SU-DHL-6 (cell line): ENCODE data around the gene PARD6G.

Source experiments
- H2AFZ ChIP-seq: fragments of 200-600 bp; sonication (generic); 2 replicates; pipeline ENCODE4 v1.6.1; 2014; ENCODE audit warnings: low read depth, mild to moderate bottlenecking, moderate library complexity, mixed read lengths, antibody characterized with exemption, low read length; ENCODE audit not compliant: severe bottlenecking
- H3F3A ChIP-seq: fragments of 200-600 bp; shearing (Covaris generic); 2 replicates; pipeline ENCODE4 v1.6.0; 2016; ENCODE audit warnings: antibody characterized with exemption, mild to moderate bottlenecking; ENCODE audit not compliant: insufficient read depth
- H3K27ac ChIP-seq: fragments of 200-600 bp; sonication (generic); 2 replicates; pipeline ENCODE4 v1.5.1; 2016; ENCODE audit warnings: low read depth, mild to moderate bottlenecking, low read length, moderate library complexity, mixed read lengths
- H3K27me3 ChIP-seq: fragments of 200-600 bp; sonication (generic), shearing (Covaris generic); 2 replicates; pipeline ENCODE4 v1.6.0; 2014; ENCODE audit warnings: mild to moderate bottlenecking, low read length
- H3K36me3 ChIP-seq: fragments of 200-600 bp; sonication (generic); 2 replicates; pipeline ENCODE4 v1.6.1; 2014; ENCODE audit warnings: mild to moderate bottlenecking, low read length, mixed read lengths
- H3K4me2 ChIP-seq: fragments of 300-600, 200-600 bp; shearing (Covaris generic), sonication (generic); 2 replicates; pipeline ENCODE4 v1.6.0; 2014; ENCODE audit warnings: low read length, low read depth, mild to moderate bottlenecking; ENCODE audit not compliant: poor library complexity, severe bottlenecking
- H3K4me3 ChIP-seq: fragments of 200-600 bp; sonication (generic); 2 replicates; pipeline ENCODE4 v1.5.1; 2014; ENCODE audit warnings: antibody characterized with exemption, low read length, mild to moderate bottlenecking, mixed read lengths; ENCODE audit not compliant: insufficient read depth, poor library complexity, severe bottlenecking
- H3K79me2 ChIP-seq: fragments of 200-600 bp; sonication (generic); 2 replicates; pipeline ENCODE4 v1.6.1; 2014; ENCODE audit warnings: mild to moderate bottlenecking, low read length, moderate library complexity; ENCODE audit not compliant: insufficient read depth
- H3K9ac ChIP-seq: fragments of 200-600 bp; sonication (generic); 2 replicates; pipeline ENCODE4 v1.7.0; 2014; ENCODE audit warnings: mild to moderate bottlenecking, low read length
- H3K9me2 ChIP-seq: fragments of 200-600 bp; sonication (generic); replicated peaks from 2 replicates; pipeline ENCODE4 v1.6.1; 2014; ENCODE audit warnings: low read length; ENCODE audit not compliant: insufficient read depth
- H3K9me3 ChIP-seq: fragments of 200-600 bp; sonication (generic); 2 replicates; pipeline ENCODE4 v1.6.1; 2014; ENCODE audit warnings: low read length, mixed read lengths; ENCODE audit not compliant: insufficient read depth
- H4K20me1 ChIP-seq: fragments of 200-600 bp; sonication (generic); 2 replicates; pipeline ENCODE4 v1.6.1; 2014; ENCODE audit warnings: low read depth, mild to moderate bottlenecking, antibody characterized with exemption, low read length, moderate library complexity, mixed read lengths
- CTCF ChIP-seq: fragments of 200-600 bp; sonication (generic); IDR thresholded peaks from one replicate; pipeline ENCODE4 v1.5.1; 2017; ENCODE audit warnings: antibody characterized with exemption, mild to moderate bottlenecking, low read length, moderate library complexity; ENCODE audit not compliant: insufficient read depth, poor library complexity, severe bottlenecking
- EZH2phosphoT487 ChIP-seq: fragments of 200-600 bp; sonication (generic), shearing (Covaris generic); conservative IDR thresholded peaks from 2 replicates; pipeline ENCODE4 v1.6.1; 2018; ENCODE audit warnings: mild to moderate bottlenecking, antibody characterized with exemption, low read length, moderate library complexity, mixed read lengths

Gene PARD6G

GRCh38 chr18:80108121-80108536 is 139.2 kb downstream of the PARD6G start:
- H3F3A ChIP-seq: peaks cover 15% of the 10 kb centered on the region
- H3K9me2 ChIP-seq: no peaks in the 10 kb centered on the region
- no peaks in the 10 kb centered on the region for H3K9me3 ChIP-seq
- peaks cover 19% of the 10 kb centered on the region for H3K79me2 ChIP-seq
- no peaks in the 10 kb centered on the region for H4K20me1 ChIP-seq
- H3K36me3 ChIP-seq: no peaks in the 10 kb centered on the region
- H3K4me2 ChIP-seq: no peak overlapping the region
- no peak for TF ChIP-seq EZH2phosphoT487
- TF ChIP-seq CTCF: no peak
- H2AFZ ChIP-seq: no peak overlapping the region
- no peak overlapping the region for H3K4me3 ChIP-seq
- H3K27me3 ChIP-seq: no peaks in the 10 kb centered on the region
- no peak overlapping the region for H3K9ac ChIP-seq
- H3K27ac ChIP-seq: no peak overlapping the region

DNA sequence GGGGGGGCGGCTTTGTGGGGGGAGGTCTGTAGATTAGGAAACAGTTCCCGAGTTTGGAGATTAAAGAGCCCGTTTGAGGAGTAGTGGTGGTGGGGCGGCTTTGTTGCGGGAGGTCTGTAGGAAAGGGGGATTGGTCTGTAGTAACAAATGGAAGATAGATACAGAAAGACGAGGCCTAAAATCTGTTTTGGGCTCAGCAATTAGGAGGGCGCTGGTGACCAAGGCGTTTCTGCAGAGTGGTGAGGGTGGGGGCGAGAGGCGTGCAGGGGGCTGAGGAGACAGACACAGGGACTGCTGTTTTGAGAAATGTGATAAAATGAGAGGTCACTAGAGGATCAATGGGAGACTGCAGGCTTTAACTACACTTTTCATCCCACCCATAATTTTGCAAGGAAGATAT is 139.9 kb downstream of the PARD6G start:
- H3F3A ChIP-seq: peaks cover 15% of the 10 kb centered on the region
- H3K4me3 ChIP-seq: no peak overlapping the region
- H4K20me1 ChIP-seq: no peaks in the 10 kb centered on the region
- H3K36me3 ChIP-seq: no peaks in the 10 kb centered on the region
- H3K9me2 ChIP-seq: no peaks in the 10 kb centered on the region
- no peak overlapping the region for H3K27ac ChIP-seq
- peaks cover 14% of the 10 kb centered on the region; the same call in 1 of the 2 replicates for H3K79me2 ChIP-seq
- no peaks in the 10 kb centered on the region for H3K27me3 ChIP-seq
- H2AFZ ChIP-seq: no peak overlapping the region
- no peak overlapping the region for H3K4me2 ChIP-seq
- TF ChIP-seq EZH2phosphoT487 (no peak), CTCF (no peak)
- no peaks in the 10 kb centered on the region for H3K9me3 ChIP-seq
- no peak overlapping the region for H3K9ac ChIP-seq
